Hepatocyte (in vitro differentiated cells): Measurements from ENCODE around the gene DPP3.

Source experiments
- EZH2 ChIP-seq: fragments of 200-600 bp; sonication (generic); IDR thresholded peaks from 2 replicates; pipeline ENCODE4 v1.6.1; 2016; ENCODE audit warnings: antibody characterized with exemption, mild to moderate bottlenecking, borderline replicate concordance
- TF ChIP-seq, protein P1 (sequence below): fragments of 200-600 bp; sonication (generic); IDR thresholded peaks from 2 replicates; pipeline ENCODE4 v1.5.1; 2016; ENCODE audit warnings: antibody characterized with exemption, mild to moderate bottlenecking; ENCODE audit not compliant: poor library complexity

DNA sequence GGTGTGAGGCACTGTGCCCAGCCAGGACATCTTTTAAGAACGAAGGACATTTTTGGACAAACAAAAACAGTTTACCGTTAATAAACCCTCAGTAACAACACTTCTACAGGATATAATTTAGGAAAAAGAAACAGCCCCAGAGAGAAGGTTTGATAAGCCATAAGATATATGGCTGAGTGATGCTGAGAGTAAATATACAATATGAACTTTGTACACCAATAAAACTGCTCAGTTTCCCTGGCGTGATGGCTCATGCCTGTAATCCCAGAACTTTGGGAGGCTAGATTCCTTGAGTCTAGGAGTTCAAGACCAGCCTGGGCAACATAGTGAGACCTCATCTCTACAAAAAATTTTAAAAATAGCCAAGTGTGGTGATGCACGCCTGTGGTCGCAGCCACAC is 18.3 kb downstream of the DPP3 start:
- TF ChIP-seq, protein P1, sequence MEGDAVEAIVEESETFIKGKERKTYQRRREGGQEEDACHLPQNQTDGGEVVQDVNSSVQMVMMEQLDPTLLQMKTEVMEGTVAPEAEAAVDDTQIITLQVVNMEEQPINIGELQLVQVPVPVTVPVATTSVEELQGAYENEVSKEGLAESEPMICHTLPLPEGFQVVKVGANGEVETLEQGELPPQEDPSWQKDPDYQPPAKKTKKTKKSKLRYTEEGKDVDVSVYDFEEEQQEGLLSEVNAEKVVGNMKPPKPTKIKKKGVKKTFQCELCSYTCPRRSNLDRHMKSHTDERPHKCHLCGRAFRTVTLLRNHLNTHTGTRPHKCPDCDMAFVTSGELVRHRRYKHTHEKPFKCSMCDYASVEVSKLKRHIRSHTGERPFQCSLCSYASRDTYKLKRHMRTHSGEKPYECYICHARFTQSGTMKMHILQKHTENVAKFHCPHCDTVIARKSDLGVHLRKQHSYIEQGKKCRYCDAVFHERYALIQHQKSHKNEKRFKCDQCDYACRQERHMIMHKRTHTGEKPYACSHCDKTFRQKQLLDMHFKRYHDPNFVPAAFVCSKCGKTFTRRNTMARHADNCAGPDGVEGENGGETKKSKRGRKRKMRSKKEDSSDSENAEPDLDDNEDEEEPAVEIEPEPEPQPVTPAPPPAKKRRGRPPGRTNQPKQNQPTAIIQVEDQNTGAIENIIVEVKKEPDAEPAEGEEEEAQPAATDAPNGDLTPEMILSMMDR: no peak
- no peak for TF ChIP-seq EZH2
